GM21786 (cell line): Measurements from ENCODE around the gene SAMD4B.
"Not testable (repeated sequence)": the region's sequence is repeated elsewhere in the genome, so short reads cannot be mapped to it uniquely, and the experiment has no call there.

ENCODE experiments used
- ATAC-seq: cut with Tn5 transposase; IDR thresholded peaks from one replicate; pipeline ENCODE4 v1.9.1; 2021; ENCODE audit not compliant: unreplicated experiment

Gene SAMD4B

DNA sequence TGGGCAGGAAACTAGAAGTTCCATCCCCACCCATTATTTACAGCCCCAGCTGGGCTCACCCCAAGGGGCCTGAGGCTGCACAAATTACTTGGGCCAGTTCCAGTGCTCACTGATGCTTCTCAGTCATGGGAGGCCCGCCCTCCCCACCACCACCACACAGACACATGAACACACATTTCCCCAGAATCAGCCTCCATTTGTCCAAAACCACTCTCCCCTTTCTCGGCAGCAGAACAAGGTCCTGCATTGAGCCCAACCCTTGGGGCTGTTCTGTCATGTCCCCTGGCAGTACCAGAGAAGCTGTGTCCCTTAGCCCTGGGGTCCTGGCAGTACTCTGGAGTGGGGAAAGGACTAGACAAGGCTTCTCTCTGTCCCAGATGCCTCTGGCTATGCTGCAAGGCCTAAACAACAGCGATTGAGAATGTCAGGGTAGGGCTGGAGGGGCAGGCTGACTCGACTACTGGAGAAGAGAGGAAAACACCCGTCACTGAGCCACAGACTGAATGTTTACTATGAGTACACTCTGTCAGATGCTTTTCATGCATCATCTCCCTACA is 21.8 kb downstream of the SAMD4B start:
- ATAC-seq: no peak

- ATAC-seq: no peak
These were observed 23.3 kb downstream of the SAMD4B start for GRCh38 chr19:39365531-39365930.

GRCh38 chr19:39369200-39369599 is 27.0 kb downstream of the SAMD4B start:
- no peak for ATAC-seq

- no peak for ATAC-seq
These were observed 28.5 kb downstream of the SAMD4B start for GRCh38 chr19:39370735-39371134.

DNA sequence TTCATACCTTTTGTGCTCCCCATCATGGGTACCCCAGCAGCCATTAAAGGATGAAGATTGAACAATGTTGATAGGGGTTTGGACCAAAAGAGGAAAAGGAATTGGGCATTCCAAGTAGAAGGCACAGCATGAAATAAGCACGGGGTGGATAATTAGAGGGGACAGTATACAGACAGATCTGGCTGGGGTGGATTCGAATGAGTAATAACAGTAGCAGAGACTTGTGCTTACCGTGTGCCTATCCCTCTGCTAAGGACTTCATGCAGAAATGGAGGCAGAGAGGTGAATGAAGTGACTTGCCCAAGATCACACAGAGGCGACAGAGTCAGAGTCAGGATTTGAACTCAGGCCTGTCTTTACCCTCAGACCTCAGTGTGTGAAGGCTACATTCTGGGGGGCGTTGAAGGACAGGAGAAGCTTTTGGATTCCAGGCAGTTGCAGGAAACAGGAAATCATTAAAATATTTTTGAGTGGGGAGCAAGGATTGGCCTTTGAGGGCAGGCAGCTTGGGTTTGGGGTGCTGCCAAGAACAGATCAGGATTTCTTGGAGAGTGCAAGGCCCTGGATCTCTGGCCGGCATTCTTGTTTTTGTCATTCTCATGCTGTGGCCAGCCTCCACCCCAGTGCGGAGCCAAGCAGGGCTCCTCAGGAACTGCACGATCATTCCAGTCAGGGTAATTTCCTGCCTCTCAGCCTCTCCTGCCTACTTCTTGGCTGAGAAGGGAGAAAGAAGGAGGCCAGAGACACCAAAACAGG is 30.0 kb downstream of the SAMD4B start:
- ATAC-seq: no peak

DNA sequence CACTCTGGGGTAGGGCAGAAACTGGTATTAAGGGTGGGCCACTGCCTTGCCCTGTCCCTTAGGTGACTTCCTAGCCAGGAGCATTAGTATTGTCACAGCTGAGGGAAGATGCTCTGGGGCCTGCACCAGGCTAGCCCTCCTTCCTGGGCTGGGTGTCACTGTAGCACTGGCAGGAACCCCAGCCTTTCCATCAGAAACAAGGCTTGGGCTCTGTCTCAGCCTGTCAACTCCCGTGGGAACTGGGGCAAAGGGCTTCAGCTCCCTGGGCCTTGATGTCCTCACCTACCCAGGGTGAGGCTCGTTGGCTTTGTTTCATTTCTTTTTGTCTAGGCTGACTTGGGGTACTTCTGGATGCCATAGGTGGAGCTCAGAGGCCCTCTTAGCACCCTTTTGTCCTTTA is 30.7 kb downstream of the SAMD4B start:
- no peak for ATAC-seq

DNA sequence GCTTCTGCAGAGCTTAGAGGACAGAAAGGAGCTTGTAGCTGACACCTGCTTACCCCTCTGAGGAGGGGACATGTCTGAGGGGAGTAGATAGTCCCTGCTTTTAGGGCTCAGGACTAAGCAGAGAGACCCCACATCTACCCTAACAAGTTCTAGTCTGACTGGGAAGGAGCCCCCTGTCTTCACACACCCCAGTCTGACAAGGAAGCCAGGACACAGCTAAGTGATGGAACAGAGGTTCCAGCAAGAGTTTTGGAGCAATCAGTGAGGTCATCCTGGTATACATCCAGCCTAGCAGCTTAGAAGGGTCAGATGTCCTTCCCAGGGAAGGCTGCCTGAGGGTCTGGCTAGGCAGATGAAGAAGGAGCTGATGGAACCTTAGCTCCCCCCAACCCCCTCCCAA is 33.7 kb downstream of the SAMD4B start:
- ATAC-seq: no peak

- ATAC-seq: no peak
These were observed 35.4 kb downstream of the SAMD4B start for GRCh38 chr19:39377373-39378362.

DNA sequence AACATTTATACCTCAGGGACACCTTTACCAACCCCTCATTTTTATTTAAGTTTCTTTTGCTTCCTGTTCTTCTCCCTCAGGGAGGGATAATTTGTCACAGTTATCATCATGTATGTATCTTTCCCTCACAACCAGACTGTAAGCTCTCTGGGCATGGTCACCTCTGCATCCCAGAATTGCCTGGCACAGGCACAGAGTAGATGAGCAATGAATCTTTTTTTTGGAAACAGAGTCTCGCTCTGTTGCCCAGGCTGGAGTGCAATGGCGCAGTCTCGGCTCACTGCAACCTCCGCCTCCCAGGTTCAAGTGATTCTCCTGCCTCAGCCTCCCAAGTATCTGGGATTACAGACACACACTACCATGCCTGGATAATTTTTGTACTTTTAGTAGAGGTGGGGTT is 37.1 kb downstream of the SAMD4B start:
- ATAC-seq: not testable (repeated sequence)

DNA sequence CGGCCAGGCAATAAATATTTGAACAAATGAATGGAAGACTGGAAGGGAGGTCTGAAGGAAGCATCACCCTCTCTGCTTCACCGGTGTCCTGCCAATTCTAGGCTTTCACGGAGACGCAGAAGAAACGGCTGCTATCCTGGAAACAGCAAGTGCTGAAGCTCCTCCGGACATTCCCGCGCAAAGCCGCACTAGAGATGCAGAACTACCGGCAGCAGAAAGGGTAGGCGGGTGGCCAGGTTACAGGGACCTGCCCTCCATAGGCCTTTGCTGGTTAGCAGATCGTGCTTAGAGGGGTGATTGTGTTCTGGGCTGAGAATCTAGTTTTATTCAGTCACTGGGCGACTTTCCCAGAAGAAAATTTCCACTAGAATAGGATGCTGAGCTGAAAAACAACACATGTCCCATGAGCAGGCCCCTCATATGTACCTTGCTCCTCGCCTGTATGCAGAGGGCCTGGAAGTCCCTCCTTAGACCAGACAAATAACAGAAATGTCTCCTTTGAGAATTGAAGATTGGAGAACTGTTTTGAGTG is 37.7 kb downstream of the SAMD4B start:
- no peak for ATAC-seq

DNA sequence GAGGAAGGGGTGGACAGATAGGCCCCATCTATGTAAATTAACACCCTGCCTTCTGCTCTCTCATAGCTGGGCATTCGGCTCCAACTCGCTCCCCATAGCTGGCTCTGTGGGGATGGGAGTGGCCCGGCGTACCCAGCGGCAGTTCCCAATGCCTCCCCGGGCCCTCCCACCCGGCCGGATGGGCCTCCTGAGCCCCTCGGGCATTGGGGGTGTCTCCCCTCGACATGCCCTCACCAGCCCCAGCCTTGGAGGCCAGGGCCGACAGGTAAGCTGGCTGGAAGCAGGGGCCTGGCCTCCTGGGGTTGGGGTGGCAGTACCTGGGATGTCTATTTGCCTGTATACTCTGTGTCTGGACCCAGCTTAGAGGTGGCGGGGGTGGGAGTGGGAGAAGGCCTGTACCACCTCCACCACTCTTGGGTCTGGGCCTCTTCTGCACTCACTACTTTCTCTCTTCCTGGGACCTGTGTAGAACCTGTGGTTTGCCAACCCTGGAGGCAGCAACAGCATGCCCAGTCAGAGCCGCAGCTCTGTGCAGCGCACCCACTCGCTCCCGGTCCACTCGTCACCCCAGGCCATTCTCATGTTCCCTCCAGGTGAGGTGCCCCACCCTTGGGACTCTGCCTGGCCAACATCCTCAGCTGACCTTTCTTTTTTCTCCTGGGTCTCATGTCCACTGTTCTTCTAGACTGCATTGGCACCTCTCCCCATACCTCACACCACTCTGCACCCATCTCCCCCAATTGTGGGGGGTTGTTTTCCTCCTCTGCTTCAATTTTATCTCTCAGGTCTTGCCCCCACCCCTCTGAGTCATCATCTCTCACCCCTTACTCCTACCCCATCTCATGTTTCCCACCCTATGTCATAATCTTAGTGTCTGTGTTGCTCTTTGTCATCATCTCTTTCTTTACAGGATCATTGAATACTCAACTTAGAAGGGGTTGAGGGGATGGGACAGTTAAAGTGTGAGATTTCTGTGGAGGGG is 38.6 kb downstream of the SAMD4B start:
- no peak for ATAC-seq

GRCh38 chr19:39381910-39382611 is 39.8 kb downstream of the SAMD4B start:
- no peak for ATAC-seq

DNA sequence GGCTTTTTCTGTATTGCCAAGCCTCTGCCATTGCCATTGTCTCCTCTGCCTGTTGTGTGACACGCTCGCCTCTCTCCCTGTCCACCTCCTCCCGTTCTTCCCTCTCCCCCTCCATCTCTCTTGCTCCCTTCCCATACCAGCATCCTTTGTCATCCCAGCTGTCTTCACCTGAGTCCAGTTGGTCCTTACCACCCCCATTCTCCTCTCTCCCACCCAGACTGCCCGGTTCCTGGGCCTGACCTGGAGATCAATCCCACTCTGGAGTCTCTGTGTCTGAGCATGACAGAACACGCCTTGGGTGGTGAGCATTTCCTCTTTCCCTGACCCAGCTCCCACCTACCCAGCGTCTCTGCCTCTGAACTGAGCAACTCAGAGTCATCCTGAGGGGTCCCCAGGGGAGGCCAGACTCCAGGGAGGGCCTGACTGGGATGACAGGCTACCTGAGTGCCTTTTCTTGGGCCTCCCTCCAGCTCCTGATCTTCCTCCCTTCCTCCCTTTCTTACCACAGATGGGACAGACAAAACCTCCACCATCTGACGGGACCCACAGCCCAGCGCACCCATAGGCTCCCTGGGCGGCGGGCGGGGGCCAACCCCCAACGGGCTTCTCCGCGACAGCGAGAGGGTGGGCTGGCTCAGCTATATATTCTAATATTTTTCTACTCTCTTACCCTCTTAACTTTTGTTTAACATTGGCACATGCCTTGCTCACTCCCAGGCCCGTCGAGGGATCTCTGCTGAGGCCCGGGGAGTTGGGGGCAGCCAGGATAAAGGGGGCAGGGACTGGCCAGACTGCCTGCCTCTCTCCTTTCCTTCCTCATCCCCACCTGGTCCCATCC is 41.0 kb downstream of the SAMD4B start:
- no peak for ATAC-seq

DNA sequence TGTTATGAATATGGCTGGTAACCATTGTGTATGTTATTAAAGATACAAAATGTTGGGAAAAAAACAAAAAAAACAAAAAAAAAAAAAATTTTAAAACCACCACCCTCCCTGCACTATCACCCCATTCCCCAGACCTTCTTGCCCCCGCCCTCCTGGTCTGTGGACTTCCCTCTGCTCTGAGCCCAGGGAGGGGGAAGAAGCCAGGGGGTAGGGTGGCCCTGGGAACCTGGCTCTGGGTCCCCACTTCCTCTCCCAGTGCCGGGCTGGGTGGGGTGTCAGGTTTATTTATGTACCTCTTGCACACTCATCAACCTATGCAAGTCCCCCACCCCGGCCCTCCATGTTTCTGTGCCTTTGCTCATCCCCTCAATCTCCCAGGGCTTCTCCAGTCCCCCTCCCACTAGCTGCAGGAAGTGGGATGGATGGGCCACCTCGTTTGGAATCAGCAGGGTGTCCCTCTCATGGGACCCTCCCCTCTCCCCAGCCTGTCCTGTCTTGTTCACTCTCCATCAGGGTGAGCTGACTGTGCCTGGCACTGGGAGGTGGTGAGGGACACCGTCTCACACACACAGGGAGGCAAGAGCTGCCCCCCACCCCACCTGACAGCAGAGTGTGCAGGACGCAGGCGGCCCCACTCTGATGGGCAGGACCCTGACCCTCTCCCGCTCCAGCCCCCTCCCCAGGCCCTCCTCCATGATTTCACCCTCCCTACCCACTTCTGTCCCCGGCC is 42.8 kb downstream of the SAMD4B start:
- ATAC-seq: no peak

GRCh38 chr19:39385629-39386411 is 43.6 kb downstream of the SAMD4B start:
- no peak for ATAC-seq

DNA sequence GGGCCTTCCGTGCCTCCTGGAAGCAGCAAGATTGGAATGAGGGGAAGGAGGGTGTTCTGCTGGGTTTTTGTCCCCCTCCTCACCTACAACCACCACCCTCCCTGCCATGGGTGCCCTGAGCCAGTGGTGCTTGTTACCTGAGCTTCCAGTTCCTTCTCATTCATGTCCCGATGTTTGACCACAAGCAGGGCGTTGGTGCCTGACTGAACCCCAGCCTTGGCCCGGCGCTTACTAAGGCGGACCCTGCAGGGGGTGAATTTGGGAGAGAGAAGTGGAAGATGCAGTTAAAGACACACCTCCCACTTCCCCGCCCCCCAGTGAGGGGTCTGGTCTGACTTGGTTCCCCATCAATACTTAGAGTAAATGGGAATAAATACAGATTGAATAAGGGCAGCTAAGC is 44.3 kb downstream of the SAMD4B start:
- ATAC-seq: no peak

DNA sequence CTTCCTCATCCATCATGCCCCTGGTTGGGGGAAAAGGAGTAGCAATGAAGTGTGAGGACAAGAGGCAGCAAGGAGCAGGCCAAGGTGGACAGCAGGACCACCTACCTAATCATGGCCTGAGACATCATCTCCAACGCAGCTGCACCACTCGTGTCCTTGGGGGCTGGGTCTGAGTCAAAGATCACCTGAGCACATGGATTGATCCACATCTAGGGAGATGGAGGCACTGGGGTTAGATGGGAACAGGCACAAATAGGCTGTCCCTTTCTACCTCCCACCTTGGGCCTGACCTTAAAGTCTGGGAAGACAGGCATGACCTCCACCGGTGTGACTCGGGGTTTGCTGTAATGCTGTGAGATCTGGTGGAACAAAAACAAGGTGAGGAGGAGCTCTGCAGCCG is 46.4 kb downstream of the SAMD4B start:
- no peak for ATAC-seq
